GF-D8 (cell line): ENCODE measurements around the gene SOBP.
"Not testable (repeated sequence)": the region's sequence is repeated elsewhere in the genome, so short reads cannot be mapped to it uniquely, and the experiment has no call there.

ENCODE experiments used
- DNase-seq: peaks from one replicate; lab custom pipeline; 2025; lab: John Stamatoyannopoulos, UW

SOBP gene

DNA sequence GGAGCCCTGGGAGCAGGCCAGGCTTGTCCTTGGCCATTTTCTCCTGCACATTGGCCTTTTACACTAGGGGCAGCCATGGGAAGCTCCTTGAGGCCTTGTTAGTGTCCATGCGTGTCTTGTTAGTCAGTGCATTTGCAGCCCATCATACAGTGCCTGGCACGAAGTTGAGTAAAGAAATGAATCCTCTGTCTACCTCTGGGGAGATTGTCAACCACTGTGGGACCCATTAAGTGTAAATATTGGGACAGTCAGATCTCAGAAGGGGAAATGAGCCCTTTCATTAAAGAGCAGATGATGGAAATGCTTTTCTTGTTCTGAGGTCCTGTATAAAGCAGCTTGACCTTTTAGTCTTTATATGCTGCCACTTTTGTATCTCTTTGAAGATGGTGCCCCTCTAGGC, 33.9 kb downstream of the SOBP start:
- no peak for DNase-seq

DNA sequence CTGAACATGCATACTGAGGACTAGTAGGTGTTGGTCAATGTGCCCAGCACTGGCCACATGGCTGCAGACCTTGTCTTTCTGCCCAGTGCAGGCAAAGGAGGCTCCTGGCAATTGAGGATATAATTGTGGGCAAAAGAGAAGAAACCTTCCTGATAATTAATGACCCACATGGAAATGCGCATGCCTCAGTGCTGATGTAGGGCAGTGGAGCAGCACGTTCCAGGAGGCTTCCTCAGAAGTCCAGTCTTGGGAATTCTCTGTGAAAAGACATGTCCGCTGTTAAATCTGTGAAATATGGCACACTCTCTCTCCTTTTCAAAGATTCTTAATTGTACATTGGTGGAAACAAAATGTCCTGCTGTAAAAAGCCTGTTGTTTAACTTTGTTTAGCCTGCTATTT, 34.7 kb downstream of the SOBP start:
- no peak for DNase-seq

DNA sequence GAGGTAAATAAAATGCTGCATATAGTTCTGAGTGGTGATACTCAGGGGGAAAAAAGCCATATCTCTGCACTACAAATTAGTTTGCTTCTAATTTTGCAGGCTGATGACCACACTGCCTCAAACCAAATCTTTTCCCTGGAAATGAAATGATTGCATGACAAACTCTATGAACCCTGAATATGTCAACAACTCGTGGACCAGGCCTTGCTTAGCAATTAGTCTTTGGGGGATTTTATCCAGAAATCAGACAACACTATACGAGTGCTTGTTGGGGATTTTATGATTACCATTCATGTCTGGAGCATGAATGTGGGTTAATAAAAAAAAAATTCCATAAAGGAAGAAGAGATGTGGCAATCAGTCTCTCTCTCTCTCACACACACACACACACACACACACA, 42.0 kb downstream of the SOBP start:
- DNase-seq, result no peak

DNA sequence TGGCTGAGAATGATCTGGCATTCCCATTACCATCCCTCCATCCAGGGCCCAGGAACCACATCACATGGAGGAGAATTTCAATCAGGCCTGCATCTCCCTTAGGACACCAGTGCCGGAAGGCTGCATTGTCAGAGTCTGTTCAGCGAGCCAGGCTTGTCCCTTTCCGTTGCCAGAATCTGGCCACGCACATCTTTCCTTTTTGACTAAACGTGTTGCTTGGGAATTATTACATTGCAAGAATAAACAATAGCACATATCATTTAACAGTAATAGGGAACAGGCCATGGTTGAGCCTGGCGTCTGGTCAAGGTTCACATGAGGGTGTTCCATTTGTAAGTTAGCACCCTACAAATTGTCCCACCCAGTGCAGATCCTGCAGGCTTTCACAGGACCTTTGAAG, 42.8 kb downstream of the SOBP start:
- no peak for DNase-seq

DNA sequence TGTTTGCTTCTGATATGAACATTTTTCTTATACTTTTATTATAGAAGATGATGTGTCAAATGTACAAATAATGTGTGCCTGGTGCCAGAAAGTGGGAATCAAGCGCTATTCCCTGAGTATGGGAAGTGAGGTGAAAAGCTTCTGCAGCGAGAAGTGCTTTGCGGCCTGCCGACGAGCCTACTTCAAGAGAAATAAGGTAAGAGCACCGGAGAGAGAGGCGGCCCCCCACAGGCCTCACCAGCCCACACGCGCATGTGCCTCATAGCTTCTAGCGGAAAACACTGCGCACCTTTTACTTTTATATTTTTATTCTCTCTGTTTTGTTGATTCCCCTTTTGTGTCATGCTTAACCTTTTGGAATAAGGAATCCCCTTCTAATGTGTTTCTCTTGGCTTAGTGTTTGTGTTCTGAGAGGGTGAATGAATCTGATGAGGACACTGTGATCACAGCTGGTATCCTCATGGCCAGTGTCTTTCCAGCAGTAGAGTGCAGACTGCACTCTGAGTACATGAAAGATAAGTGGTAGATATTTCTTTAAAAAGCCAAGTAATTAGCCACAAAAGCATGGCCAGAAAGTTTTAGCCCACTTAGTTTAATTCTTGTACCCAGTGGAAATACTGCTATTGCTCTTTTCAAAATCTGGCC, 43.6 kb downstream of the SOBP start:
- DNase-seq, result no peak

DNA sequence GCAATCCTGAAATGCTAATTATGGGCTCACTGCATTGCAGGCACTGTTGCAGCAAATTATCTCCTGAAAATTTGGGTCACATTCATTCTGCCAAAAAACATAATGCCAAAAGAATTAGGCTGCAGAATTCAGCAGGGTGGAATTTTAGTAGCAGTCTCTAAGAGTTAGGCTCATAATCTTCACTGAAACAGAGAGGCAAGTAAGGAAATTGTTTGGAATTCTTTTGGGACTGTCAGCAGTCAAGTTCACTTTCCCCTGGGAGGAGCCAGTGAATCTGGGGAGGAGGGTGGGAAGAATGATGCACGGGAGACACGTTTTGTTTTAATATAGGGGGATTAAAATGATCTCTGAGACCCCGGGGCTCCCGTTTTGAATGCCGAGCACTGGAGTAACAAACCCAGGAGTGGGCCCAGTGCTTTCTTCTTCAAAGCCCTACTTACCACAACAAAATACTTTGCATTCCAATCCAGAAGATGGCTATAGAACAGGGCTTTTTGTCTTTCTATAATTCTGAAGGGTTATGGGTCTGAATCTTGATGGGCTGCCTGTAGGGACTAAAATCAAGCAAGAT, 44.7 kb downstream of the SOBP start:
- DNase-seq, result no peak

DNA sequence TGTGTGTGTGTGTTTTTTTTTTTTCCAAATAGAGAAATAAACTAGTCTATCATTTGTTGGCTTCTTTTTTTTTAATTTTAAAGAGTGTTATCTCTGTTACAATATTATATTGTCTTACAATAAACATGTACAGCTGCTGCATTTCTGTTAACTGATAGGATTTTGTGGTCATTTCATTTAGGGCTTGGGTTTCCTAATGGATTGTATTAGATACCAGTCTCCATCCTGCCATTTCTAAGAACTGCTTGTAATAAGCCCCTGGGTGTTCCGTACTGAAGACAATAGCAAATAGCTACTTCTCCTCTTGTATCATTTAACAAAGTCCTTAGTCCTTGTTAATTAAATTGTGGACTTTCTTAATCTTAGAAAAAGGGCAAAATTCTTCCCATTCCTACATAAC, 45.7 kb downstream of the SOBP start:
- no peak for DNase-seq

DNA sequence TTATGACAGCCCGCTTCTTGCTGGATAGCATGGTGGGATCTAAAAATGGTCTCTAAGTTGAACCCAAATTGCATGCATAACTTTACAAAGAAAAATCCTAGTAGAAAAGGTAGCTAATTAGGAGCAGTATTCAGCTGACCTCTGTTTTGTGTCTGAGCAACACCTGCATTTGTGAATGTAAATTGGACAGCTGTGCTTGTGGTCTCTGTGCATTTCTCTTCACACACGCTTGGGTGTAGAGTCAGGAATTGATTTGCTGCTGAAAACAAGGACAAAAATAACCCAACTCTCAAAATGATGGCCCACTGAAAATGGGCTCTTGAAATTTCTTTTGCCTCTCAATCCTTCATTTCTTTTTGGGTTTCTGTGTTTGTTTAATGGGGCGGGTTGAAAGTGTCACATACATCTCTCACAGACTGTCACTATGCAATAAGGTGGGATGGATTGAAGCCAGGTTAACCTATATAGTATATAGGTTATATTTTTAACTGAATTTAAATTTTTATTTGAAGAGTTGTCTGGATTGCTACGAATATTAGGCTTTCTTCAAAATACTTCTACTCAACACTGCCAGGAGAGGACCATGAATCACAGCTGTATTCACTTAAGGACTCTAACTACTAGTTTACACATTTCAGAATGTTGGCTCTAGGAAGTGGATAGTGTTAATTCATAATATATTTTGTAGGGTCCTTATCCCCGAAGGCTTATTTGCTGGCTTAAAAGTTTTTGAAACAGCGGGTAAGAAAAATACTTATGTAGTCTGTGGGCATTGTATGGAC, 46.5 kb downstream of the SOBP start:
- no peak for DNase-seq

DNA sequence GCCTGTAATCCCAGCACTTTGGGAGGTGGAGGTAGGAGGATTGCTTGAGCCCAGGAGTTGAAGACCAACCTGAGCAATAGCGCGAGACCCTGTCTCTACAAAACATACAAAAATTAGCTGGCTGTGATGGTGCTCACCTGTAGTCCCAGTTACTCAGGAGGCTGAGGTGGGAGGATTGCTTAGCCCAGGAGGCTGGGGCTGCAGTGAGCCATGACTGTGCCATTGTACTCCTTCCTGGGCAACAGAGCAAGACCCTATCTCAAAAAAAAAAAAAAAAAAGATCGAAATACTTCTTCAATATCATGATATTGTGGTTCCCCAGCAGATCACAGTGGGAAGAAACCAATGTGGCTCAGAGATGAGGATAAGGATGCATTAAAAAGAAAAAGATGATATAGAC, 47.6 kb downstream of the SOBP start:
- DNase-seq, result no peak

DNA sequence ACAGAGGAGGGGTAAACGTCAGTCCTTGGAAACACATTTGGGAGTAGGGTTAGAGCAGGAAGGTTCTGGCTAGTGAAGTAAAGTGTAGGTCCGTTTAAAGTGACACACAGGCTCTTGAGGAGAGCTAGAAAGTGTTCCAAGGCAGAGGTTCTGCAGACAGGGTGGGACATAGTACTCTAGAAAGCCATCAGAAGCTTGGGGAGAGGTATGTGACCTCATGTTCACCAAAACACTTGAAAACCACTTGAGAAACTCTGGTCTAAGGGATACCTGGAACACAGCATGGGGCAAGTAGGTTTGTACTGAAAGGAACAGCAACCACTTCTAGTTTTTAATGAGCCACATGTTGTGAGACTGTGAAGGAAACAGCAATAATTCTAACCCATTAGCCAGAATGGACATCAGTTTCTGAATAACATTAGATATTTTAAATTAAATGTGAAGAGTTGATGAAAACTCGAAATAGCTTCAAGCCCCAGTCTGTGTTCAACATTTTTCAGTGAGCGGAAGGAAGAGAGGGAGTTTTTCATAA, 49.0 kb downstream of the SOBP start:
- DNase-seq, result no peak

DNA sequence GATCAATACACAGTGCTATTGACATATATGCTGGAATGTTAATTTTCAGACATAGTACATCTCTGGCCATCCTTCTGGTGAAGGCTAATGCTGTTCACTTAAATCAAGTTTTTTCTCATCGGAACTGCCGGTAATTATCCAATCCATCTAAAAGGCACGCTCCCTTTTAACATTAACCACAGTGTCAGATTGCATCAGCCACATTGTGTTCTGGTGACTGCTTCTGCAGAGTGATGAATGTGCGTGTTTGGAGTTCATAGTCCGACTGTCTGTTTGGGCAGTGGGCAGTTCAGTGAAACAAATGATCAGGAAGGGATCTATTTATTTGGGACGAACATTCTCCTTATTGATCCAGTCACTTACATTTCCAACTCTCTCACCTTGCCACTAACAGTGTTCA, 49.5 kb downstream of the SOBP start:
- DNase-seq, result no peak

DNA sequence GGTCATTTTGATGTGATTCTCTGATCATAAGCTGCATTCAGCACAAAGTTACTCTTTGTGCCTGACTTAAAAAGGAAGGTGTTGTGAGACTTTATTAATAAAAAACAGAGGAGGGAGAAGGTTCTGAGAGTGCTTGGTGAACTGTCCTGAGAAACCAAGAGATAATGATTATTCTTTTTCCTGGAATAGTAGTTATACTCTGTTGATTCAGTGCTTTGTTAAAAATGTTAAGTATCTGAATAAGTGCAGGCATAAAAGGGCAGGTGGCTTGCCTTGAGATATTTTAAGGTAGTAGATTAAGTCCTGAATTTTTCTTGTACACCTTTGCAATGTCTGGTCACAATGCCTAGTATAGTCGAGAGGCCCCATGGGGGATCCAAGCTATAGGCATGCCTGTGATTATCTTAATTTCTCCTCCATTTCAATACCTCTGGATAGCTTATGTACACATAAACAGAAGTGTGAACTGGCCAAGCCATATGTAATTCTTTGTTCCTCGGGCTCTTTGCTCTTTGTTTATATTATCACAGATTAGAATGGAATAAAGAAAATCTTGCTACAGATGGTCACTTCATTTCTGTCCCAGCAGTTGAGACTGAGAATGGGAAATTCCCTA, 50.0 kb downstream of the SOBP start:
- DNase-seq, result no peak

DNA sequence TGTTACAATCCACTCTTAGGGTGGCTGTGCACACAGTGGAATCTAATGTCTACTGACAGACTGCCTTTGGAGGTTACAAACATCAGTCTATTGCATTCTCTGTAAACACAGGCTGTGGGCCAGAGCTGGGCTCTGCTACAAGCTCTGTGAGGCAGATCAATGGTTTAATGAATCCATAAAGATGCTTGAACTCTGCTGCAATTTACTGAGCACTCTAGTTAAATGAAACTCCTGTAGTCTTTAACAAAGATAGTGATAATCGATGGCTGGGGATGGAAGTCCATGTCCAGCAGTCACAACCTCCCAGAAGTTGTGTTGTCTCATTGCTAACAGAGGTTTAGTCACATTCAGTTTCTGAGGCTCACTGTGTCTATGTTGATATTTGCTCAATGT, 50.5 kb downstream of the SOBP start:
- DNase-seq, result no peak

DNA sequence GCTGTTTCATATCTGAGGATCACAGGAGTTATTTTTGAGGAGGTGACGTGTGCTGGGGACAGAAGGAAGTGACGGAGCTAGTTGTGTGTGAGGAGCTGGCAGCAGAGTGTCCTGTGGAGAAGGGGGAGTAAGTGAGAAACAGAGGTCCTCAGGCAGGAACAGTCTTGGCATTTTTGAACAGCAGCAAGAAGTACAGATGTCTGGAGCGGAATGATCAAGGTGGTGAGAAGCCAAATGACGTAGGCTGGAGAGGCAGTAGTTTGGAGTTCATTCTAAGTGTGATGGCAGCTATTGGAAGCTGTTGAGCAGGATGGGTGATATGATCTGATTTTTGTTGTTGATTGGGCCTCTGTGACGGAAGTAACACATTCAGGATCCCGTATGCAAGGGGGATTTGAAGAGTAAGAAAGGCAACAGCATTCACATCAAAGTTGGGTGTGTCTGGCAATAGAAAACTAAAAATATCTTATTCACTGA, 52.3 kb downstream of the SOBP start:
- no peak for DNase-seq

DNA sequence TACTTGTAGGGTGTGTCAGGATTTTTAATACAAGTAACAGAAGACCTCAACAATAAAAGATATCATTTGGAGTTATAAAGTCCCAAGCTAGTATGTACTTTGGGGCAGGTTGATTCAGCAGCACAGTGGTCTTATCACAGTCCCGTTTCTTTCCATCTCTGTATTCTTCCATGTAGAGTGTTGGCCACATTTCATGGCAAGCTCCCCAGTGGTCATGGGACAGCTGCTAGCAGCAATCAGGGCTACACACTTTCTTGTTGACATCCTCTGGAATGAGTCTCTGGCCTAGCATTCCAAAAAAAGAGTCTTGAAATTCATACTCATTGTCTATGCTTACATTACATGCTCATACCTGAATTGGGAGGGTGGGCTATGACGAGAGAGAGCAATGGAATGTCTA, 53.2 kb downstream of the SOBP start:
- no peak for DNase-seq

DNA sequence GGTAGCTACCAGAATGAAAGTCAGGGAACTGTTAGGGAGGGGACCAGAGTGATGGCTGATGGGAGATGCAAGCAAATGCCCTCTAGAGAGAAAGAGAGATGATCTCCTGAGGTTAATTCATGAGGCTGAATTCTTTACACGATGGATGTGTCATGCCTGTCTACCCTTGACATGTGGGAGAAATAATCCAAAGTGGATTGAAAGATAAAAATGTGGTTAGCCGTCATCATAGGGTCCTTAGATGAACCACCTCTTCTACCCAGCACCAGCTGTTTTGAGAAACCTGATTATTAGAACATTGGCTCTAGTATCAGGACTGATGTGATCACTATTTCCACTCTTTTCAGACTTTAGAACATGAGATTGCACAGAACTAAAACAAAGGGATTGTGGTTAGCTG, 53.6 kb downstream of the SOBP start:
- DNase-seq, result no peak

DNA sequence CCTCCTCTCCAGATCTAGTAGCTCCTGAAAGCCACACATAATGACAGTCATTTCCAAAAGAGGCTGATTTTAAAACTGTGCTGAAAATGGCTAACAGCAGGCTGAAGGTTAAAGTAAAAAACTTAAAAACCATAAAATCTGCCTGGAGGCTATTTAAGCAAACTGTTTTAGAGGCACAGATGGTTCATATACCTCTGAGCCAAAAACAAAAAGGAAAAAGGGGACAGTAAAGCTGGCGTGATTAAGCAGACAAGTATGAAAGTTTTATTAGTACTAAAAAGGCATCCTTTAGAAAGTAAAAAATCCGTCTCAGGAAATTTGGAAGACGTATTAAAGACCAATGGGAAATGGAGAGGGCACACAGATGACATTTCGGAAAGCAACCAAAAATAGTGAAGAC, 55.8 kb downstream of the SOBP start:
- no peak for DNase-seq

DNA sequence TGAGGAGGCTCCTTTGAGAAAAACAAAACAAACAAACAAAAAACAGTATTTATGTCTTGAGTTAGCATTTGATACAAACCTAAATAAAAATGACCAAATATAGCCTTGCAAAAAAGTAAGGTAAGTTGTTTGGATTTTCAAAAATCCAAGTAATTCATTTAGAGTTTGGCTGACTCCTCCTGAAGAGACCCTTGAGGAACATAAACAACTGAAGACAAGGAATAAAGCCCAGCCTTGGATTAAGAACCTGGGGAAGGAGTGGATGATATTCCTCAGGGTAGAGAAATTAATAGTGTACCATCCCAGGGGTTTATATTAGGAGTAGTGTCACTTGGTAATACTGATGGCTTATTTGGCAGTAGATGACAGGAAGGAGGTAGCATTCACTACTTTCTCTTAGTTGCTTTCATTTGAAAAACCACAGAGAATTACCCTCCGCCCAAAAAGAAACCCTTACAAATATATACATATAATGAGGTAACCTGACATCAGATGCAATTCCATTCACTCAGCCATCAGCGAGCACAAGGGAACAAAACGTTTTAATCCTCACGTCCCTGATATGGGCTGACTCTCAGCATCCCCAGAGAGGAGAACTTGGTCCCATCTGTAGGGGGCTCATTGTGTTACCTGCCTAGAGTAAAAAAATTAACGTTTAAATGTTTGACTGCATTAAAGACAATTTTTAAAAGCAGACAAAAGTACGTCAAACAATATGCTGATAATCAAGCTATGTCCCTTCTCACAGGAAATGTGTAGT, 57.0 kb downstream of the SOBP start:
- no peak for DNase-seq

DNA sequence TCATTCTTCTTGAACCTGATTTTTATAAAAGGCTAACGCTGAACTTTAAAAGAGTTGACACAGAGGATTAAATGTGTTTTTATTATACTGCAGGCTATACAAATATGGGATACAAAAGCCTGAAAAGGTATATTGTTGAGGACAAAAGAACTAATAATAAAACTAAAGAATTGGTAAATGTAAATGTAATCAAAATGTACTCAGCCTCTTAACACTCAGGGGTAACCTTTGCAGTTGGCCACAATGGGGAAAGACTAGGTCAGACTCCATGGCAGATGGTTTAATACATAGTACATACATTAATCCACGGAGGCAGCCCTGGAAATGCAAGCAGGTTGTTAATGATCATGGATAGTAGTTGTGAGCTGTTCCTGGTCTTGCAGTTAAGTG, 57.5 kb downstream of the SOBP start:
- no peak for DNase-seq

DNA sequence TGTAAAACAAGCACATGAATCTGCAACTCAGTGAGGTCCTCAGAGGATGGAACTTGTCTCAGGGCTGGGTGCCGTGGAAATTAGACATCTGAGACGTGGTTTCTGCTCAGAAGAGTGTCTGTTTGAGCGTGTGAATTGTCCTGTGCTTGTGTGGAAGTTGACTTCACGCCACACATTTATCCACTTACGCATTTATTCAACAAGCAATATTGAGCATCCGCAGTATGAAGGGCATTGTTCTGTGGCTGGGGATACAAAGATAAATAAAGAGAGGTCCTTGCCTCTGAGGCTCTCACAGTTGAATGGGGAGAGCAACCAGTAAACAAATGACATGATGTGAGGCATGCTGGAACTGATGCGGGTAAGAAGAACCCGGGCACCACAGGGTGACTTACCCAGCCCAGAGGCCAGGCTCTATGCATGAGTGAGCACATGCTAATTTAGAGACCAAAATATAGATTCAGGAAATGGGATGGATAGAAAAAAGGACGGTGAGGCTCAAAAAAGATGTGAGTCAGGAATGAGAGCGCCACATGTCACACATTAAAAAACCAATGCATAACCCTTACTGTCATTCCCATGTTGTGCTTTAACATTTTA, 60.4 kb downstream of the SOBP start:
- no peak for DNase-seq

DNA sequence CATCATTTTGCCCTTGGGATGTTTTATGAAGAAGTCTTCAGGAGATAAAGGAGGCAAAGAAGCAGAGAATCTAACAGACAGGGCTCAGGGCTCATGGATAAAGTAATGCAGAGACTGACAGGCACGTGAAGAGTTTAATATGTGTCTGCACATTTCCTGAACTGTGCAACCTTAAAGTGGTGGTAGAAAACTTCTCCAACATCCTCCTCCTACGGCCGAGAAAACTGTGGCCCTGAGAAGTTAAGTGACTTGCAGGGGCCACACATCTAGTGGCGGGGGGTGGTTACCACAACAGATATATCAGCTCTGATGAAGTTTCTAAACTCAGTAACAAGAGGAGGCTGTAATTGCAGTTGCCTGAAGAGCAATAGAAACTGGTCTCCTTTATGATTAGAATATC, 61.0 kb downstream of the SOBP start:
- DNase-seq, result no peak

DNA sequence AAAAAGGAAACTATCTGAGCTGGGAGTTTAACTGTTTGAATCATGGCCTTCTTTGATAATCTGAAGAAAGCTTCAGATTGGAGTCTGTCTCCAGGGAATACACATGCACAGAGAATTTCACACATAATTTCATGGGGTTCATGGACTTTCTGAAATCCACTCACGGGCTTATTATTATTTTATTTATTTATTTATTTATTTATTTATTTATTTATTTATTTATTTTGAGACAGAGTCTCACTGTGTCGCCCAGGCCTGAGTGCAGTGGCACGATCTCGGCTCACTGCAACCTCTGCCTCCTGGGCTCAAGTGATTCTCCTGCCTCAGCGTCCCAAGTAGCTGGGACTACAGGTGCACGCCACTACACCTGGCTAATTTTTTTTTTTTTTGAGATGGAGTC, 63.2 kb downstream of the SOBP start:
- DNase-seq, result not testable (repeated sequence)
